Measurements from ENCODE around the gene SMIM44. TPM values are rescaled to one million over a fixed set of nuclear protein-coding genes. Genes with fewer than 3 reads are reported as not detected.

SMIM44 gene
- total and polyA plus RNA-seq, 8 donors, result not detected

GRCh38 chr19:3528539-3529211 is 45.4 kb upstream of the SMIM44 start:
- TF ChIP-seq CTCF (IDR thresholded peaks at IDR 0.05), result no peak

GRCh38 chr19:3528080-3528479 is 44.8 kb upstream of the SMIM44 start:
- ATAC-seq (no peak), DNase-seq (no peak)
- Histone ChIP-seq H3K27ac (no peak overlapping the region), H3K4me1 (no peaks in the 10 kb centered on the region), H3K4me3 (no peak overlapping the region), H3K36me3 (peaks cover 0 to 79% of the 10 kb centered on the region in 2 donors), H3K27me3 (no peaks in the 10 kb centered on the region), H3K9me3 (no peaks in the 10 kb centered on the region)
- TF ChIP-seq CTCF (IDR thresholded peaks at IDR 0.05), result no peak
- intact Hi-C loops (cut with DNase I), result no loop called here

More at GRCh38 chr19:3528539-3529211, 45.4 kb upstream of the SMIM44 start:
- Histone ChIP-seq H3K27ac (no peak overlapping the region), H3K36me3 (peaks cover 0 to 79% of the 10 kb centered on the region in 2 donors), H3K4me3 (no peak overlapping the region), H3K4me1 (no peaks in the 10 kb centered on the region), H3K9me3 (no peaks in the 10 kb centered on the region), H3K27me3 (no peaks in the 10 kb centered on the region)
- DNase-seq (no peak), ATAC-seq (no peak)
- intact Hi-C loops (cut with DNase I), result no loop called here

- H3K4me3 ChIP-seq, result no peak overlapping the region
- H3K9me3 ChIP-seq, result no peaks in the 10 kb centered on the region
- H3K27me3 ChIP-seq, result no peaks in the 10 kb centered on the region
- ATAC-seq (no peak), DNase-seq (no peak)
- intact Hi-C loops (cut with DNase I), result no loop called here
- H3K36me3 ChIP-seq, result peaks cover 0 to 78% of the 10 kb centered on the region in 2 donors
- no peak overlapping the region for H3K27ac ChIP-seq
- no peak for TF ChIP-seq CTCF (IDR thresholded peaks at IDR 0.05)
- no peaks in the 10 kb centered on the region for H3K4me1 ChIP-seq
Measured at GRCh38 chr19:3527238-3527910, 44.1 kb upstream of the SMIM44 start.

- Histone ChIP-seq H3K4me3 (no peak overlapping the region), H3K9me3 (no peaks in the 10 kb centered on the region), H3K4me1 (no peaks in the 10 kb centered on the region), H3K27ac (no peak overlapping the region), H3K36me3 (peaks cover 0 to 78% of the 10 kb centered on the region in 2 donors), H3K27me3 (no peaks in the 10 kb centered on the region)
- DNase-seq (no peak), ATAC-seq (no peak)
- no peak for TF ChIP-seq CTCF (IDR thresholded peaks at IDR 0.05)
- intact Hi-C loops (cut with DNase I), result no loop called here
Measured at GRCh38 chr19:3526507-3527237, 43.4 kb upstream of the SMIM44 start.

- DNase-seq (no peak), ATAC-seq (no peak)
- peaks cover 0 to 80% of the 10 kb centered on the region in 2 donors for H3K36me3 ChIP-seq
- H3K4me1 ChIP-seq, result no peaks in the 10 kb centered on the region
- H3K4me3 ChIP-seq, result no peak overlapping the region
- TF ChIP-seq CTCF (IDR thresholded peaks at IDR 0.05), result no peak
- intact Hi-C loops (cut with DNase I), result no loop called here
- no peak overlapping the region for H3K27ac ChIP-seq
- no peaks in the 10 kb centered on the region for H3K27me3 ChIP-seq
- no peaks in the 10 kb centered on the region for H3K9me3 ChIP-seq
Measured at GRCh38 chr19:3524904-3525451, 41.7 kb upstream of the SMIM44 start.
